ENCODE data around the gene RALGPS1.

RALGPS1 gene

GRCh38 chr9:127083138-127083980 is 168.8 kb downstream of the RALGPS1 start:
- Histone ChIP-seq H3K9me3 (ENCODE audit: control insufficient read depth, insufficient read depth, low read length) (no peaks in the 10 kb centered on the region), H3K27me3 (ENCODE audit: control insufficient read depth, insufficient read depth, low read length) (no peaks in the 10 kb centered on the region)

GRCh38 chr9:127084076-127085039 is 169.8 kb downstream of the RALGPS1 start:
- no peaks in the 10 kb centered on the region for H3K27me3 ChIP-seq (ENCODE audit: control insufficient read depth, insufficient read depth, low read length)
- H3K36me3 ChIP-seq (ENCODE audit: control insufficient read depth, insufficient read depth, low read length): peaks cover 5% of the 10 kb centered on the region; the same call in 1 of the 2 replicates
- H3K9ac ChIP-seq (ENCODE audit: low read depth, low read length): no peak overlapping the region
- H3K4me3 ChIP-seq (ENCODE audit: low read depth, low read length): no peak overlapping the region
- H3K27ac ChIP-seq (ENCODE audit: low read depth, low read length): no peak overlapping the region
- no peaks in the 10 kb centered on the region for H3K4me1 ChIP-seq (ENCODE audit: control insufficient read depth, insufficient read depth, low read length)
- no peaks in the 10 kb centered on the region for H3K9me3 ChIP-seq (ENCODE audit: control insufficient read depth, insufficient read depth, low read length)

More at GRCh38 chr9:127083138-127083980, 168.8 kb downstream of the RALGPS1 start:
- Histone ChIP-seq H3K9ac (ENCODE audit: low read depth, low read length) (no peak overlapping the region), H3K4me1 (ENCODE audit: control insufficient read depth, insufficient read depth, low read length) (no peaks in the 10 kb centered on the region), H3K36me3 (ENCODE audit: control insufficient read depth, insufficient read depth, low read length) (peaks cover 2% of the 10 kb centered on the region; the same call in 1 of the 2 replicates), H3K27ac (ENCODE audit: low read depth, low read length) (no peak overlapping the region), H3K4me3 (ENCODE audit: low read depth, low read length) (no peak overlapping the region)

- Histone ChIP-seq H3K27me3 (ENCODE audit: control insufficient read depth, insufficient read depth, low read length) (no peaks in the 10 kb centered on the region), H3K4me1 (ENCODE audit: control insufficient read depth, insufficient read depth, low read length) (no peaks in the 10 kb centered on the region)
Observed at GRCh38 chr9:127085186-127085585, 170.6 kb downstream of the RALGPS1 start.

GRCh38 chr9:127086771-127087170 is 172.2 kb downstream of the RALGPS1 start:
- Histone ChIP-seq H3K9me3 (ENCODE audit: control insufficient read depth, insufficient read depth, low read length) (no peaks in the 10 kb centered on the region), H3K27ac (ENCODE audit: low read depth, low read length) (no peak overlapping the region), H3K4me1 (ENCODE audit: control insufficient read depth, insufficient read depth, low read length) (no peaks in the 10 kb centered on the region), H3K36me3 (ENCODE audit: control insufficient read depth, insufficient read depth, low read length) (peaks cover 5% of the 10 kb centered on the region; the same call in 1 of the 2 replicates), H3K27me3 (ENCODE audit: control insufficient read depth, insufficient read depth, low read length) (no peaks in the 10 kb centered on the region), H3K9ac (ENCODE audit: low read depth, low read length) (no peak overlapping the region), H3K4me3 (ENCODE audit: low read depth, low read length) (no peak overlapping the region)

More at GRCh38 chr9:127085186-127085585, 170.6 kb downstream of the RALGPS1 start:
- Histone ChIP-seq H3K36me3 (ENCODE audit: control insufficient read depth, insufficient read depth, low read length) (peaks cover 5% of the 10 kb centered on the region; the same call in 1 of the 2 replicates), H3K9me3 (ENCODE audit: control insufficient read depth, insufficient read depth, low read length) (no peaks in the 10 kb centered on the region), H3K9ac (ENCODE audit: low read depth, low read length) (no peak overlapping the region), H3K4me3 (ENCODE audit: low read depth, low read length) (no peak overlapping the region), H3K27ac (ENCODE audit: low read depth, low read length) (no peak overlapping the region)

GRCh38 chr9:127087411-127087810 is 172.8 kb downstream of the RALGPS1 start:
- Histone ChIP-seq H3K27me3 (ENCODE audit: control insufficient read depth, insufficient read depth, low read length) (no peaks in the 10 kb centered on the region), H3K4me3 (ENCODE audit: low read depth, low read length) (no peak overlapping the region), H3K4me1 (ENCODE audit: control insufficient read depth, insufficient read depth, low read length) (no peaks in the 10 kb centered on the region), H3K36me3 (ENCODE audit: control insufficient read depth, insufficient read depth, low read length) (peaks cover 5% of the 10 kb centered on the region; the same call in 1 of the 2 replicates), H3K27ac (ENCODE audit: low read depth, low read length) (no peak overlapping the region), H3K9ac (ENCODE audit: low read depth, low read length) (no peak overlapping the region), H3K9me3 (ENCODE audit: control insufficient read depth, insufficient read depth, low read length) (no peaks in the 10 kb centered on the region)

- no peak overlapping the region for H3K9ac ChIP-seq (ENCODE audit: low read depth, low read length)
- no peaks in the 10 kb centered on the region for H3K4me1 ChIP-seq (ENCODE audit: control insufficient read depth, insufficient read depth, low read length)
- no peak overlapping the region for H3K27ac ChIP-seq (ENCODE audit: low read depth, low read length)
- H3K36me3 ChIP-seq (ENCODE audit: control insufficient read depth, insufficient read depth, low read length): peaks cover 5% of the 10 kb centered on the region; the same call in 1 of the 2 replicates
- H3K27me3 ChIP-seq (ENCODE audit: control insufficient read depth, insufficient read depth, low read length): no peaks in the 10 kb centered on the region
- no peaks in the 10 kb centered on the region for H3K9me3 ChIP-seq (ENCODE audit: control insufficient read depth, insufficient read depth, low read length)
- H3K4me3 ChIP-seq (ENCODE audit: low read depth, low read length): no peak overlapping the region
Observed at GRCh38 chr9:127087836-127088235, 173.3 kb downstream of the RALGPS1 start.

GRCh38 chr9:127088724-127089615 is 174.4 kb downstream of the RALGPS1 start:
- Histone ChIP-seq H3K27ac (ENCODE audit: low read depth, low read length) (no peak overlapping the region), H3K9ac (ENCODE audit: low read depth, low read length) (no peak overlapping the region), H3K9me3 (ENCODE audit: control insufficient read depth, insufficient read depth, low read length) (no peaks in the 10 kb centered on the region), H3K4me1 (ENCODE audit: control insufficient read depth, insufficient read depth, low read length) (no peaks in the 10 kb centered on the region), H3K36me3 (ENCODE audit: control insufficient read depth, insufficient read depth, low read length) (peaks cover 5% of the 10 kb centered on the region; the same call in 1 of the 2 replicates), H3K4me3 (ENCODE audit: low read depth, low read length) (no peak overlapping the region), H3K27me3 (ENCODE audit: control insufficient read depth, insufficient read depth, low read length) (no peaks in the 10 kb centered on the region)

- H3K27me3 ChIP-seq (ENCODE audit: control insufficient read depth, insufficient read depth, low read length): no peaks in the 10 kb centered on the region
- H3K27ac ChIP-seq (ENCODE audit: low read depth, low read length): no peak overlapping the region
- no peak overlapping the region for H3K9ac ChIP-seq (ENCODE audit: low read depth, low read length)
- peaks cover 5% of the 10 kb centered on the region; the same call in 1 of the 2 replicates for H3K36me3 ChIP-seq (ENCODE audit: control insufficient read depth, insufficient read depth, low read length)
- no peaks in the 10 kb centered on the region for H3K9me3 ChIP-seq (ENCODE audit: control insufficient read depth, insufficient read depth, low read length)
- H3K4me1 ChIP-seq (ENCODE audit: control insufficient read depth, insufficient read depth, low read length): no peaks in the 10 kb centered on the region
- no peak overlapping the region for H3K4me3 ChIP-seq (ENCODE audit: low read depth, low read length)
Observed at GRCh38 chr9:127089631-127090081, 175.1 kb downstream of the RALGPS1 start.

GRCh38 chr9:127090341-127090985 is 175.9 kb downstream of the RALGPS1 start:
- Histone ChIP-seq H3K9me3 (ENCODE audit: control insufficient read depth, insufficient read depth, low read length) (no peaks in the 10 kb centered on the region), H3K4me1 (ENCODE audit: control insufficient read depth, insufficient read depth, low read length) (no peaks in the 10 kb centered on the region), H3K27ac (ENCODE audit: low read depth, low read length) (no peak overlapping the region), H3K27me3 (ENCODE audit: control insufficient read depth, insufficient read depth, low read length) (no peaks in the 10 kb centered on the region), H3K9ac (ENCODE audit: low read depth, low read length) (no peak overlapping the region), H3K4me3 (ENCODE audit: low read depth, low read length) (no peak overlapping the region), H3K36me3 (ENCODE audit: control insufficient read depth, insufficient read depth, low read length) (peaks cover 5% of the 10 kb centered on the region; the same call in 1 of the 2 replicates)
